ENCODE data around the gene MRPS24. TPM values are rescaled to one million over a fixed set of nuclear protein-coding genes. Genes with fewer than 3 reads are reported as not detected.
A peak's percentile ranks its signal among the peaks of the same experiment; 100 is the strongest.

MRPS24 gene
- total and polyA plus RNA-seq, 10 of the 15 experiments (the other 5 are each of a cell fraction or from before 2014, with no cell fraction given), result 27.6 to 164 (median 106) TPM

DNA sequence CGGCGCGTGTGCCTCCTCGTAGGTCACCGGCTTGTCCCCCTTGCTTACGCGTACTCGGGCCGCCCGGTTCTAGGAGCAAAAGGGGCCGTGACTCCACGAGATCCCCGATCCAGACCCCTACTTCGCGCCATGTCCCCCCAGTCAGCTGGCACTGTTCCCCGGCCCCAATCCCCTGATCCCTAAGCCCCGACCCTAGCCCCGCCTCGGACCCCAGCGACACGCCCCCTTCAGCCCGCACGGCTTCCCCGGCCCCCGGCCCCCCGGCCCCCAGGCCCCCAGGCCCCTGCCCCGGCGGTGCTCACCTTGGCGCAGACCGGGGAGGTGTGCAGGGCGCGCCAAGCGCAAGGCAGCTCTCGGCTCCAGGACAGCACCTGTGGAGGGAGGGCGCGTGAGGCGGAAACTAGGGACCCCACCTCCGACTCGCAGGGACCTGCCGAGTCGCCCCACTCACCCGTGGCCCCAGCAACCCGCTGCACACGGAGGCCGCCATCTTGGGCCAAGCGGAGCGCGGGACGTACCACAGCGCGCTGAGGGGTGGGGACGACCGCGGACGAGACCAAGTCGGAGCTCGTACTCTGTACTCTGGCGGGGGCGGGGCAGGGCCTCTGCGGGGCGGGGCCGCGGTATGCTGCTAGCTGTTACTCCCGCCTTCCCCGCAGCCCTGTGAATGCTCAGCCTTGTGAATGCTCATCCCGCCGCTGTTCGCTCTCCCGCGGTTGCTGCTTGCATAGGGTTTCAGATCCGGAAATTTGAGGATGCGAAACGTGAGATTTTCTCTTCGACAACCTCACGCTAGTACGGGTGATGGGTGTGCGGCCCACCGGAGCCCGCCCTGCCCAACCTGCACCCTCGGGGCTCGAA lies at the start of gene MRPS24 (continued):
- TF ChIP-seq BCL3 (IDR thresholded peaks at IDR 0.05; ENCODE audit: borderline replicate concordance, insufficient read depth, low read depth, low read length, poor library complexity, severe bottlenecking) (no peak), NBN (IDR thresholded peaks at IDR 0.05) (peak; percentile 80; the same call in 1 of the 2 replicates), GATAD2B (conservative IDR thresholded peaks at IDR 0.05; ENCODE audit: low read depth) (no peak; the same call in 1 of the 2 replicates), IKZF1 (conservative IDR thresholded peaks at IDR 0.05) (no peak; the same call in none of the 2 replicates), ZNF207 (IDR thresholded peaks at IDR 0.05; ENCODE audit: borderline replicate concordance) (no peak), KAT2A (conservative IDR thresholded peaks at IDR 0.05; ENCODE audit: control insufficient read depth, low read depth, low read length) (no peak), USF2 (IDR thresholded peaks at IDR 0.05; ENCODE audit: borderline replicate concordance, low read depth, low read length) (no peak), MYB (IDR thresholded peaks at IDR 0.05; ENCODE audit: borderline replicate concordance, low read depth, low read length) (no peak), SIX5 (IDR thresholded peaks at IDR 0.05; ENCODE audit: low read depth, low read length, severe bottlenecking) (peak; percentile 63), MXI1 (IDR thresholded peaks at IDR 0.05; ENCODE audit: low read depth, low read length) (peak; percentile 49), SPI1 (IDR thresholded peaks at IDR 0.05; ENCODE audit: borderline replicate concordance, insufficient read depth, low read depth, low read length) (peak; percentile 68; the same call in 1 of the 2 replicates), FOXM1 (IDR thresholded peaks at IDR 0.05; ENCODE audit: low read depth, low read length) (no peak), CREM (IDR thresholded peaks at IDR 0.05; ENCODE audit: low read depth) (peak; percentile 31; the same call in 1 of the 2 replicates), TBL1XR1 (IDR thresholded peaks at IDR 0.05; ENCODE audit: low read depth, low read length) (0 out of 2 replicates have a peak, but pooled peaks have one; percentile 19), SRF (IDR thresholded peaks at IDR 0.05; ENCODE audit: low read depth in 2 of 2, low read length in 2 of 2) (no peak), ZNF217 (IDR thresholded peaks at IDR 0.05) (no peak), FOS (IDR thresholded peaks at IDR 0.05; ENCODE audit: borderline replicate concordance, extremely low read depth, insufficient read length) (no peak), HDAC6 (IDR thresholded peaks at IDR 0.05; ENCODE audit: unreplicated experiment) (no peak), MEF2A (IDR thresholded peaks at IDR 0.05; ENCODE audit: insufficient read depth, low read depth, low read length) (0 out of 2 replicates have a peak, but pooled peaks have one; percentile 5), IKZF2 (IDR thresholded peaks at IDR 0.05) (peak in 1 of 2 experiments; percentile 38; a peak in 1 of 4 replicates), KLF5 (IDR thresholded peaks at IDR 0.05; ENCODE audit: partially characterized antibody) (peak; percentile 94), JUNB (IDR thresholded peaks at IDR 0.05) (no peak), MAX (IDR thresholded peaks at IDR 0.05; ENCODE audit: low read depth, low read length) (peak; percentile 57; the same call in 1 of the 2 replicates), EED (IDR thresholded peaks at IDR 0.05; ENCODE audit: low read depth) (peak; percentile 65), POLR2A (IDR thresholded peaks at IDR 0.05; ENCODE audit: low read depth, low read length) (peak; percentile 98), E2F8 (IDR thresholded peaks at IDR 0.05; ENCODE audit: low read depth, partially characterized antibody) (no peak)

Measured in GM12878 (cell line).